GM20000 (cell line): ENCODE measurements around the gene HGFAC.

Experiments
- DNase-seq: peaks from one replicate; pipeline ENCODE4 v3.0.0; 2012; ENCODE audit warnings: low spot score
- CTCF ChIP-seq: IDR thresholded peaks from 2 replicates; pipeline ENCODE4 v1.5.1; 2012; ENCODE audit warnings: mild to moderate bottlenecking, control low read depth; ENCODE audit errors: extremely low read depth, missing control alignments

The HGFAC gene

GRCh38 chr4:3412257-3413020, 29.3 kb upstream of the HGFAC start:
- TF ChIP-seq CTCF = no peak
- no peak for DNase-seq

DNA sequence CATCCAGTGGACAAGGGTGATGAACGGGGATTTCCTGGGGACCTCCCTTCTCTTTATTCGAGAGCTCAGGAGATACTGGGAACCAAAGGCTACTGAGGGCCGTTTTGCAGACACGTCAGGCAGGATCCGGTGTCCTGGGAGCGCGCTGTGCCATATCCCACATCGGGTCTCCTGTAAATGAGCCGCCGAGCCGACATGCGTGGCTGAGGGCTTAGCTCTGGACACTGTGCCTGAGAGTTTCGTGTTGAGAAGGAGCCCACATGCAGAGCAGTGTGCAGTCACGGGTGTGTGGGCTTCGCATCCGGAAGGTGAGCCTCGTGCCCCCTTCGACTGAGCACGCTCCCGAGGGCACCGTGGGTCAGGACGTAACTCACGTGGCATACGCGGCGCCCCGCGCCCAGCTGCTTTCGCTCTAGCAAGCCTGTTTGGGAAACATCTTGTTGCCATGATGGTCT, 28.5 kb upstream of the HGFAC start:
- DNase-seq = no peak
- TF ChIP-seq CTCF = no peak

- TF ChIP-seq CTCF = no peak
These were observed 27.9 kb upstream of the HGFAC start for GRCh38 chr4:3413675-3414420.

GRCh38 chr4:3414421-3415279, 27.1 kb upstream of the HGFAC start:
- DNase-seq = no peak
- no peak for TF ChIP-seq CTCF

More at GRCh38 chr4:3413675-3414420, 27.9 kb upstream of the HGFAC start:
- no peak for DNase-seq

- no peak for DNase-seq
- TF ChIP-seq CTCF = no peak
These were observed 26.2 kb upstream of the HGFAC start for GRCh38 chr4:3415471-3416141.

GRCh38 chr4:3416270-3416669, 25.5 kb upstream of the HGFAC start:
- no peak for TF ChIP-seq CTCF
- no peak for DNase-seq
